Neural cell (in vitro differentiated cells): ENCODE measurements around the gene BDKRB1.

ENCODE experiments used
- CTCF ChIP-seq: fragments of 450-650 bp; IDR thresholded peaks from 2 replicates; pipeline ENCODE4 v1.5.1; 2014; ENCODE audit warnings: antibody characterized with exemption, mild to moderate bottlenecking, moderate library complexity; ENCODE audit not compliant: poor library complexity, severe bottlenecking
- EP300 ChIP-seq: fragments of 450-650 bp; conservative IDR thresholded peaks from 2 replicates; pipeline ENCODE4 v1.6.1; 2014; ENCODE audit warnings: antibody characterized with exemption, mild to moderate bottlenecking, moderate library complexity; ENCODE audit not compliant: poor library complexity, severe bottlenecking
- MXI1 ChIP-seq: fragments of 450-650 bp; conservative IDR thresholded peaks from 2 replicates; pipeline ENCODE4 v1.6.1; 2014; ENCODE audit warnings: antibody characterized with exemption, mild to moderate bottlenecking; ENCODE audit not compliant: poor library complexity, severe bottlenecking
- POLR2AphosphoS5 ChIP-seq: IDR thresholded peaks from 2 replicates; pipeline ENCODE4 v1.6.1; 2012
- RAD21 ChIP-seq: fragments of 450-650 bp; conservative IDR thresholded peaks from 2 replicates; pipeline ENCODE4 v1.6.1; 2014; ENCODE audit warnings: antibody characterized with exemption, mild to moderate bottlenecking, moderate library complexity
- TAF1 ChIP-seq: IDR thresholded peaks from 2 replicates; pipeline ENCODE4 v1.6.1; 2012; ENCODE audit warnings: low read depth

DNA sequence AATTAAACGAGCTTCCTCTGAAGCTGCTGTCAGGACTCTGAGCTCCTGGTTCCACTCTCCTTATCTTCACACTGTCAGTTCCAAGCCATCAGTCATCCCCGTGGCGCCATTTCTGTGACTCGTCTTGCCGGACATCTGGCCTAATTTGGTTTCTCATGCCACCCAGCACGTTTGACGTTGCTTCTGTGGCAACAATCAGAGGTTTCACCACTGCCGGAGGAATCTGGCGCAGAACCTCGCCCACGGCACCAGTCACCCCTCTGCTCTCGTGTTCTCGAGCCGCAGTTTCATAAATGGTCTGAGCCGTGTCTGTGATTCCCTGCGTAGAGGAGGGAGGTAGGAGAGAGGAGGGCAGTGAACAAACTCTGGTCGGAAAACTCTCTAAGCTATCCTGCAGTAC, 29.7 kb downstream of the BDKRB1 start:
- TF ChIP-seq CTCF (no peak), POLR2AphosphoS5 (no peak), MXI1 (no peak), TAF1 (no peak), EP300 (no peak), RAD21 (no peak)
